ENCODE measurements around the gene RPL10. TPM values are rescaled to one million over a fixed set of nuclear protein-coding genes. Genes with fewer than 3 reads are reported as not detected.
A peak's percentile ranks its signal among the peaks of the same experiment; 100 is the strongest.

The RPL10 gene
- total RNA-seq, 4 donors from 2014 or later = 2,150 to 7,554 (median 4,519) TPM

- H3K27me3 ChIP-seq = no peaks in the 10 kb centered on the region
- peak overlapping the region; percentile 96 to 97 (median 97) for H3K27ac ChIP-seq (replicated peaks in 1 of 4)
- TF ChIP-seq CTCF (IDR thresholded peaks at IDR 0.05) = no peak
- TF ChIP-seq POLR2AphosphoS5 (IDR thresholded peaks at IDR 0.05) = peak; percentile 38 to 65
- intact Hi-C loops (cut with DNase I) = no loop called here
- H3K36me3 ChIP-seq = peaks cover 44 to 81% (median 80%) of the 10 kb centered on the region in 4 donors
- no peaks in the 10 kb centered on the region for H3K9me3 ChIP-seq
- H3K4me3 ChIP-seq = peak overlapping the region in 3 of 4 donors; percentile 1 to 75 (median 73)
- H3K4me1 ChIP-seq = peaks cover 27 to 76% (median 65%) of the 10 kb centered on the region in 4 donors
- 64% methylated on average over 14 of the region's 20 CpGs for WGBS
- no peak for DNase-seq (ENCODE audit: extremely low spot score)
These were observed 33.1 kb upstream of the RPL10 start for GRCh38 chrX:154365052-154365600.

GRCh38 chrX:154365997-154366665 is 32.0 kb upstream of the RPL10 start:
- peak overlapping the region; percentile 96 to 97 (median 97) for H3K27ac ChIP-seq (replicated peaks in 1 of 4)
- 92% methylated on average over 6 of the region's 32 CpGs for WGBS
- no peak for DNase-seq (ENCODE audit: extremely low spot score)
- H3K36me3 ChIP-seq = peaks cover 48 to 82% (median 77%) of the 10 kb centered on the region in 4 donors
- TF ChIP-seq POLR2AphosphoS5 (IDR thresholded peaks at IDR 0.05) = peak; percentile 12 to 76
- TF ChIP-seq EP300 (IDR thresholded peaks at IDR 0.05) = no peak
- no peak for TF ChIP-seq POLR2A (IDR thresholded peaks at IDR 0.05; ENCODE audit: low read depth)
- no peak for TF ChIP-seq CTCF (IDR thresholded peaks at IDR 0.05)
- H3K9me3 ChIP-seq = no peaks in the 10 kb centered on the region
- peaks cover 27 to 69% (median 62%) of the 10 kb centered on the region in 4 donors for H3K4me1 ChIP-seq
- intact Hi-C loops (cut with DNase I) = no loop called here
- peak overlapping the region; percentile 1 to 75 (median 38) for H3K4me3 ChIP-seq
- no peaks in the 10 kb centered on the region for H3K27me3 ChIP-seq

- peaks cover 27 to 64% (median 62%) of the 10 kb centered on the region in 4 donors for H3K4me1 ChIP-seq
- peak in 1 of 2 donors; percentile 17 for TF ChIP-seq POLR2AphosphoS5 (IDR thresholded peaks at IDR 0.05)
- TF ChIP-seq POLR2A (IDR thresholded peaks at IDR 0.05; ENCODE audit: low read depth) = no peak
- 73% methylated on average over 11 of the region's 11 CpGs for WGBS
These were observed 31.5 kb upstream of the RPL10 start for GRCh38 chrX:154366666-154367055.

DNA sequence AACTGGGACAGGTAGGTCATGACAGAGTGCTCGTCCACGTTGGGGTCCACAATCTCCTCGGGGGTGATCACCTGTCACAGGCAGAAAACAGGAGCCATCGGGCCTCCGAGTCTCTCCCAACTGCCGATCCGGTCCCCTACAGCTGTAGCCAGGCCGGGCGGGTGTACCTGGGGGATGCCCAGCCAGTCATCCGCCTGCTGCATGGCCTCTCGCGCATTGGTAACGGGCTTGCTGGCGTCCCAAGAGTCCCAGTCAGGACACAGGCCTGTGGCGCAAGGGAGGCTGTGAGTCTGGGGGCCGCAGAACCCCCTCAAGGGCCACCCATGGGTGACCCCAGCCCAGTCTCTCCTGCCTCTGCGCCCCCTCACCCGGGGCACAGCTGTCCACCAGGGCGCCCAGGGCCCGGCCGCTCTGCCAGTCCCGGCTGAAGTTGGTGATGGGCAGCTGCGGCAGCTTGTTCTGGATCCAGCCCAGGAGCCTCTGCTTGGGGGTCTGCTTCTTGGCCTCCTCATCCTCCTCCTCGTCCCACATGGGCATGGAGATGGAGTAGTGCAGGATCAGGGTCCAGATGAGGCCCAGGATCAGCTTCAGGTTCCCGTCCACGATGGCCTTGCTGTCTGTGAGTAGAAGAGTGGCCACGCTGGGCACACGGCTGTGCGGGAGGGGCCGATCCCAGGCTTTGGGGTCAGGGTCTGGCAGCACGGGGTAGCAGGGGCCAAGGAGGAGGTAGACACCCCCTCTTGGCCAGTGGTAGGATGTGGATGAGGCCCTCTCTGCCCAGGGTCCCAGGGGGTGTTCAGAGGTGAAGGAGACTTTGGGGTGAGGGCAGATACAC is 30.5 kb upstream of the RPL10 start:
- intact Hi-C loops (cut with DNase I) = no loop called here
- WGBS = 78% methylated on average over 5 of the region's 31 CpGs
- H3K4me3 ChIP-seq = peak overlapping the region; percentile 67 to 75 (median 74)
- H3K27me3 ChIP-seq = no peaks in the 10 kb centered on the region
- no peaks in the 10 kb centered on the region for H3K9me3 ChIP-seq
- TF ChIP-seq POLR2AphosphoS5 (IDR thresholded peaks at IDR 0.05) (peak in 1 of 2 donors; percentile 62), POLR2A (IDR thresholded peaks at IDR 0.05; ENCODE audit: low read depth) (no peak), EP300 (IDR thresholded peaks at IDR 0.05) (no peak)
- no peak for DNase-seq (ENCODE audit: extremely low spot score)
- H3K27ac ChIP-seq (replicated peaks in 1 of 4) = peak overlapping the region; percentile 96 to 97 (median 97)
- H3K36me3 ChIP-seq = peaks cover 37 to 70% (median 61%) of the 10 kb centered on the region in 4 donors
- H3K4me1 ChIP-seq = peaks cover 33 to 67% (median 62%) of the 10 kb centered on the region in 4 donors

More at GRCh38 chrX:154366666-154367055, 31.5 kb upstream of the RPL10 start:
- Histone ChIP-seq H3K27me3 (no peaks in the 10 kb centered on the region), H3K36me3 (peaks cover 44 to 77% (median 71%) of the 10 kb centered on the region in 4 donors), H3K4me3 (peak overlapping the region; percentile 1 to 75 (median 38)), H3K27ac (replicated peaks in 1 of 4) (peak overlapping the region; percentile 96 to 97 (median 97)), H3K9me3 (no peaks in the 10 kb centered on the region)
- intact Hi-C loops (cut with DNase I) = no loop called here
- no peak for DNase-seq (ENCODE audit: extremely low spot score)

GRCh38 chrX:154368630-154369448 is 29.3 kb upstream of the RPL10 start:
- peak; percentile 92 for DNase-seq (ENCODE audit: extremely low spot score)
- TF ChIP-seq CTCF (IDR thresholded peaks at IDR 0.05) (no peak), POLR2A (IDR thresholded peaks at IDR 0.05; ENCODE audit: low read depth) (no peak), POLR2AphosphoS5 (IDR thresholded peaks at IDR 0.05) (peak; percentile 27 to 60), EP300 (IDR thresholded peaks at IDR 0.05) (no peak)
- no peaks in the 10 kb centered on the region for H3K9me3 ChIP-seq
- H3K27ac ChIP-seq (replicated peaks in 1 of 4) = peak overlapping the region; percentile 96 to 97 (median 97)
- peaks cover 30 to 62% (median 51%) of the 10 kb centered on the region in 4 donors for H3K36me3 ChIP-seq
- H3K4me3 ChIP-seq = peak overlapping the region; percentile 67 to 75 (median 74)
- 45% methylated on average over 11 of the region's 16 CpGs for WGBS
- H3K4me1 ChIP-seq = peaks cover 38 to 66% (median 62%) of the 10 kb centered on the region in 4 donors
- intact Hi-C loops (cut with DNase I) = no loop called here
- H3K27me3 ChIP-seq = no peaks in the 10 kb centered on the region
